CD14-positive monocyte (primary cell): ENCODE results near the gene ZFYVE28. TPM values are rescaled to one million over a fixed set of nuclear protein-coding genes. Genes with fewer than 3 reads are reported as not detected.

Experiments used
- DNase-seq, 3 donors: peaks; one replicate each; pipeline ENCODE4 v3.0.0-alpha.2; 2011 to 2022
- H2AFZ ChIP-seq: 2 replicates; pipeline ENCODE4 v1.6.0; 2012; ENCODE audit warnings: mild to moderate bottlenecking, low read depth, low read length, inconsistent platforms; ENCODE audit not compliant: insufficient read depth, poor library complexity, severe bottlenecking
- H3K27ac ChIP-seq, 2 donors: 1 replicate in 1 of 2; 2 replicates in 1 of 2; pipeline ENCODE4 v1.5.1; 2012 to 2013; ENCODE audit warnings: low read length in 2 of 2, control low read depth in 1 of 2, inconsistent platforms in 1 of 2, low read depth in 1 of 2, mild to moderate bottlenecking in 1 of 2
- H3K27me3 ChIP-seq, 2 donors: one replicate each; pipeline versions ENCODE4 v1.6.0 to v1.6.1; 2011 to 2013; ENCODE audit warnings: low read length in 2 of 2; ENCODE audit not compliant: control insufficient read depth in 2 of 2, insufficient read depth in 2 of 2
- H3K36me3 ChIP-seq, 2 donors: replicated peaks in 1 of 2; 1 replicate in 1 of 2; 2 replicates in 1 of 2; pipeline versions ENCODE4 v1.5.1 to v1.6.1; 2012 to 2013; ENCODE audit warnings: low read length in 2 of 2, control low read depth in 1 of 2, inconsistent platforms in 1 of 2, mild to moderate bottlenecking in 1 of 2; ENCODE audit not compliant: insufficient read depth in 2 of 2, control insufficient read depth in 1 of 2
- H3K4me1 ChIP-seq, 2 donors: 1 replicate in 1 of 2; 2 replicates in 1 of 2; pipeline versions ENCODE4 v1.5.1 to v1.6.1; 2012 to 2013; ENCODE audit warnings: low read length in 2 of 2, control low read depth in 1 of 2, inconsistent platforms in 1 of 2, mild to moderate bottlenecking in 1 of 2, moderate library complexity in 1 of 2; ENCODE audit not compliant: insufficient read depth in 2 of 2, control insufficient read depth in 1 of 2
- H3K4me2 ChIP-seq: replicated peaks from 2 replicates; pipeline ENCODE3; 2012; ENCODE audit warnings: low read length, moderate library complexity, mild to moderate bottlenecking; ENCODE audit not compliant: poor library complexity, severe bottlenecking; ENCODE audit errors: extremely low read depth
- H3K4me3 ChIP-seq, 3 experiments: fragments of 200-600 bp in 1 of 3; sonication (generic) in 1 of 3; replicated peaks in 1 of 3; 1 replicate in 2 of 3; 2 replicates in 1 of 3; pipeline ENCODE4 v1.5.1; 2011 to 2013; ENCODE audit warnings: low read length in 3 of 3, mild to moderate bottlenecking in 3 of 3, control low read depth in 2 of 3, low read depth in 2 of 3, inconsistent platforms in 1 of 3, moderate library complexity in 1 of 3
- H3K79me2 ChIP-seq: 2 replicates; pipeline ENCODE4 v1.6.0; 2012; ENCODE audit warnings: mild to moderate bottlenecking, control low read depth, inconsistent platforms, low read length, moderate library complexity; ENCODE audit not compliant: insufficient read depth
- H3K9ac ChIP-seq: 2 replicates; pipeline ENCODE4 v1.6.0; 2017; ENCODE audit warnings: low read length, mild to moderate bottlenecking; ENCODE audit not compliant: insufficient read depth, poor library complexity, severe bottlenecking
- H3K9me3 ChIP-seq, 2 donors: replicated peaks in 1 of 2; 1 replicate in 1 of 2; 2 replicates in 1 of 2; pipeline versions ENCODE4 v1.5.1 to v1.6.1; 2012 to 2013; ENCODE audit warnings: low read length in 2 of 2, control low read depth in 1 of 2; ENCODE audit not compliant: control insufficient read depth in 1 of 2, insufficient read depth in 1 of 2
- H4K20me1 ChIP-seq: 2 replicates; pipeline ENCODE4 v1.6.0; 2012; ENCODE audit warnings: mild to moderate bottlenecking, low read length, control low read depth, moderate library complexity; ENCODE audit not compliant: insufficient read depth
- H3K27ac Mint-ChIP-seq, 7 donors: one replicate each; pipeline ENCODE4 v1.8.0; 2020; ENCODE audit warnings: mild to moderate bottlenecking in 7 of 7, mixed read lengths in 7 of 7, moderate library complexity in 6 of 7, inconsistent platforms in 2 of 7
- H3K27me3 Mint-ChIP-seq, 3 donors: one replicate each; pipeline ENCODE4 v1.8.0; 2021 to 2022; ENCODE audit warnings: low read depth in 3 of 3, mild to moderate bottlenecking in 3 of 3, mixed read lengths in 3 of 3, moderate library complexity in 3 of 3, inconsistent platforms in 1 of 3
- H3K36me3 Mint-ChIP-seq, 2 donors: one replicate each; pipeline ENCODE4 v1.8.0; 2020; ENCODE audit warnings: mixed read lengths in 2 of 2, inconsistent platforms in 1 of 2, mild to moderate bottlenecking in 1 of 2
- H3K4me1 Mint-ChIP-seq: one replicate; pipeline ENCODE4 v1.8.0; 2020; ENCODE audit warnings: mild to moderate bottlenecking, mixed read lengths
- H3K4me3 Mint-ChIP-seq, 2 donors: one replicate each; pipeline ENCODE4 v1.8.0; 2020; ENCODE audit warnings: mild to moderate bottlenecking in 2 of 2, mixed read lengths in 2 of 2, moderate library complexity in 1 of 2
- H3K9me3 Mint-ChIP-seq, 7 donors: one replicate each; pipeline ENCODE4 v1.8.0; 2020 to 2022; ENCODE audit warnings: mixed read lengths in 7 of 7, mild to moderate bottlenecking in 6 of 7, moderate library complexity in 6 of 7, inconsistent platforms in 2 of 7
- CTCF ChIP-seq: fragments of 200-600 bp; IDR thresholded peaks from one replicate; pipeline ENCODE4 v1.8.0; 2022; ENCODE audit warnings: antibody characterized with exemption, mild to moderate bottlenecking
- WGBS: methylation state at CpG from one replicate; pipeline ENCODE4 v1.1.5; 2013; ENCODE audit warnings: missing lambda C conversion rate; ENCODE audit not compliant: insufficient coverage; 5-methylcytosine and 5-hydroxymethylcytosine counted together
- intact Hi-C, 2 donors: fragments of 100-400 bp; cut with micrococcal nuclease; formaldehyde crosslinking; loops; one replicate each; pipeline versions ENCODE4 v1.15.0 to v1.15.1; 2023
- polyA plus RNA-seq, 3 donors: library from polyadenylated mRNA; depleted of rRNA in 1 of 3; unstranded in 2 of 3; stranded (reverse) in 1 of 3; fragments of 300-500 nt in 2 of 3; fragments of >200 nt in 1 of 3; fragmentation: Illumina TruSeq in 2 of 3; gene quantifications; 1 replicate in 2 of 3; 2 replicates in 1 of 3; pipeline ENCODE4 v1.2.3, GENCODE V29; 2012 to 2021

ZFYVE28 gene
- polyA plus RNA-seq, 3 donors = 1.0 to 4.4 (median 1.1) TPM

- Mint-ChIP-seq H3K27ac (peak overlapping the region in 1 of 7 donors; percentile 21), H3K4me1 (peaks cover 2% of the 10 kb centered on the region), H3K36me3 (no peaks in the 10 kb centered on the region), H3K4me3 (no peak overlapping the region), H3K9me3 (no peaks in the 10 kb centered on the region), H3K27me3 (peaks cover 0 to 4% (median 0%) of the 10 kb centered on the region in 3 donors)
- H3K36me3 ChIP-seq = no peaks in the 10 kb centered on the region
- no peaks in the 10 kb centered on the region for H3K9me3 ChIP-seq
- H3K9ac ChIP-seq = no peak overlapping the region
- no peaks in the 10 kb centered on the region for H3K27me3 ChIP-seq
- no peak overlapping the region for H3K27ac ChIP-seq
- no peak for TF ChIP-seq CTCF
- no peak overlapping the region for H3K4me3 ChIP-seq
- intact Hi-C loops = loop anchor here (5.0 kb wide), 1 partner anchor 222 kb away; no protein-coding TSS in a partner anchor
- H3K79me2 ChIP-seq = no peaks in the 10 kb centered on the region
- no peaks in the 10 kb centered on the region for H4K20me1 ChIP-seq
- H2AFZ ChIP-seq = no peak overlapping the region
- H3K4me1 ChIP-seq = no peaks in the 10 kb centered on the region
- WGBS = 96% methylated on average over 4 of the region's 7 CpGs
- DNase-seq = no peak
- H3K4me2 ChIP-seq = no peak overlapping the region
Measured at GRCh38 chr4:2443956-2444740, 25.7 kb upstream of the ZFYVE28 start.

DNA sequence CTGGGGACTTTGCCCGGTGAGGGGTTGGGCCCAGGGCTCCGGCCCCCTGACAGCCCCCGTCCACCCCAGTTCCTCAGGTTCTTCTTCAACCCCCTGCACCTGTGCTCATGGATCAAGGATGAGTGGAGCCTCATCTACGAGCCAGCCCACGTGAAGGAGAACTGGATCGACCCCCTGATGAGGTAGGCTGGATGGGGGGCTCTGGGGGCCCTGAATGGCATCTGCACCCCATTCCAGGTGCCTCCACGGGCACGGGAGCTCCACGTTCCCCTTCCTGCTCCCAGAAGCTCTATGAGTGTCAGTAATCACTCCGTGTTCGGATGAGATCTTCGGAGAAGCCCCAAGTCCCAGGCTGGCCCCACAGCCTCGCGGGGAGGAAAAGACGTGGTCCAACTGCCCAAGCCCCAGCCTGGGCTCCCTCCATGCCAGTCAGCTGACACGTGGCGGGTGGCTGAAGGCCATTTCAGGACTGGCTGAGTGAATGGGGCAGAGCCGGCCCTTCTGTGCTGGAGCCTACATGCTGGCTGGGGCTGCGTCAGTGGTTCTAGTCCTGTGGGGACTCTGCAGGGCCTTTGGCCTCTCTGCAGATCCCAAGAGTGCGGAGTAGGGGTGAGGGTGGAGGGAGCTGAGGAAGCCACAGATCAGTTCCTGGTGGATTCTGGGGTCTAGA lies 24.8 kb upstream of the ZFYVE28 start:
- intact Hi-C loops = loop anchor here (5.0 kb wide), 1 partner anchor 221 kb away; no protein-coding TSS in a partner anchor
- WGBS = 95% methylated on average over 17 of the region's 20 CpGs

More for the DNA sequence above, 24.8 kb upstream of the ZFYVE28 start:
- Histone ChIP-seq H3K27ac (no peak overlapping the region), H3K4me1 (no peaks in the 10 kb centered on the region), H3K4me2 (no peak overlapping the region), H3K27me3 (no peaks in the 10 kb centered on the region), H3K9ac (no peak overlapping the region), H4K20me1 (no peaks in the 10 kb centered on the region), H3K79me2 (no peaks in the 10 kb centered on the region), H3K9me3 (no peaks in the 10 kb centered on the region), H2AFZ (no peak overlapping the region), H3K36me3 (no peaks in the 10 kb centered on the region), H3K4me3 (no peak overlapping the region)
- DNase-seq = no peak
- no peak overlapping the region for H3K4me3 Mint-ChIP-seq
- H3K9me3 Mint-ChIP-seq = no peaks in the 10 kb centered on the region
- no peak overlapping the region for H3K27ac Mint-ChIP-seq
- H3K36me3 Mint-ChIP-seq = no peaks in the 10 kb centered on the region
- TF ChIP-seq CTCF = no peak
- peaks cover 0 to 4% (median 0%) of the 10 kb centered on the region in 3 donors for H3K27me3 Mint-ChIP-seq
- peaks cover 2% of the 10 kb centered on the region for H3K4me1 Mint-ChIP-seq
